ENCODE results near the gene ANKUB1. TPM values are rescaled to one million over a fixed set of nuclear protein-coding genes. Genes with fewer than 3 reads are reported as not detected.
"Not testable (repeated sequence)": the region's sequence is repeated elsewhere in the genome, so short reads cannot be mapped to it uniquely, and the experiment has no call there.

ANKUB1 gene
- total RNA-seq, 1 experiment from 2014 or later = not detected

DNA sequence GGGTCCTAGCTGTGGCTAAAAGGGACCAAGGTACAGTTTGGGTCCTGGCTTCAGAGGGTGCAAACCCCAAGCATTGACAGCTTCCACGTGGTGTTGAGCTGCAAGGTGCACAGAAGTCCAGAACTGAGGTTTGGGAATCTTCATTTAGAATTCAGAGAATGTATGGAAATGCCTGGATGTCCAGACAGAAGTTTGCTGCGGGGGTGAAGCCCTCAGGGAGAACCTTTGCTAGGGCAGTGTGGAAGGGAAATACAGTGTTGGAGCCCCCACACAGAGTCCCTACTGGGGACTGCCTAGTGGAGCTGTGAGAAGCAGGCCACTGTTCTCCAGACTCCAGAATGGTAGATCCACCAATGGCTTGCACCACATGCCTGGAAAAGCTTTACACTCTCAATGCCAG is 38.5 kb upstream of the ANKUB1 start:
- ChIA-PET POLR2A (no interaction called here), CTCF (no interaction called here)
- H3K4me1 Mint-ChIP-seq = peaks cover 5% of the 10 kb centered on the region
- no peaks in the 10 kb centered on the region; the same call in 1 of the 2 replicates for H3K27me3 Mint-ChIP-seq (ENCODE audit: low read depth)
- ATAC-seq (no peak), DNase-seq (ENCODE audit: low spot score) (no peak)
- TF ChIP-seq, protein P1, sequence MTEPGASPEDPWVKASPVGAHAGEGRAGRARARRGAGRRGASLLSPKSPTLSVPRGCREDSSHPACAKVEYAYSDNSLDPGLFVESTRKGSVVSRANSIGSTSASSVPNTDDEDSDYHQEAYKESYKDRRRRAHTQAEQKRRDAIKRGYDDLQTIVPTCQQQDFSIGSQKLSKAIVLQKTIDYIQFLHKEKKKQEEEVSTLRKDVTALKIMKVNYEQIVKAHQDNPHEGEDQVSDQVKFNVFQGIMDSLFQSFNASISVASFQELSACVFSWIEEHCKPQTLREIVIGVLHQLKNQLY (CRISPR knock-in tag; IDR thresholded peaks at IDR 0.05) = no peak
- TF ChIP-seq MXD4 (CRISPR knock-in tag; IDR thresholded peaks at IDR 0.05; ENCODE audit: borderline replicate concordance) = no peak
- TF ChIP-seq TP53 (CRISPR knock-in tag; IDR thresholded peaks at IDR 0.05) = no peak
- no peak for TF ChIP-seq EMX1 (CRISPR knock-in tag; IDR thresholded peaks at IDR 0.05)
- TF ChIP-seq, protein P2, sequence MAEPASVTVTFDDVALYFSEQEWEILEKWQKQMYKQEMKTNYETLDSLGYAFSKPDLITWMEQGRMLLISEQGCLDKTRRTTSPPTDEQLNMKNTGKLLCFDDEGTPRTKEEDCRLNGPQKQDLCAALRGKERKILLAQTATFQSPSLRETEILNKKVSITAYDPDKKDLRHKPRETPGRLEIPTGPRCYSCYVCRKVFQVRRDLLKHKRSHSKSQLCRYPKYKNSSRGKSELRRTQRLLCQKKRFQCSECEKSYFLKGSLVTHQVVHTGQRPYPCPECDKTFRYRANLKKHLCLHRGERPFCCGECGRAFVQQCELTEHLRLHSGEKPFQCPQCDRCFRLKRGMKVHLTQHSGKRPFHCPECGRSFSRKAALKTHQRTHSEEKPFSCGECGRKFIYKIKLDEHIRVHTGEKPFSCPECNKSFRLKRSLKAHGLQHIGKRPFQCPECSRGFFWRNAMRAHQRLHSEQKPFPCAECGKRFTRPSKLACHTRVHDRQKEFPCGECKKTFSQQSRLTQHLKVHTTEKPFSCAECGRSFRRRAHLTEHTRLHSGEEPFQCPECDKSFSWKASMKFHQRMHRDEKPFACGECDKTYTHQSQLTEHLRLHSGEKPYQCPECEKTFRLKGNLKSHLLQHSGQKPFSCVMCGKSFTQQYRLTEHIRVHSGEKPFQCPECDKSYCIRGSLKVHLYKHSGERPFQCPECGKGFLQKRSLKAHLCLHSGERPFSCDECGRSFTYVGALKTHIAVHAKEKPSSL (CRISPR knock-in tag; conservative IDR thresholded peaks at IDR 0.05) = no peak
- TF ChIP-seq, protein P3, sequence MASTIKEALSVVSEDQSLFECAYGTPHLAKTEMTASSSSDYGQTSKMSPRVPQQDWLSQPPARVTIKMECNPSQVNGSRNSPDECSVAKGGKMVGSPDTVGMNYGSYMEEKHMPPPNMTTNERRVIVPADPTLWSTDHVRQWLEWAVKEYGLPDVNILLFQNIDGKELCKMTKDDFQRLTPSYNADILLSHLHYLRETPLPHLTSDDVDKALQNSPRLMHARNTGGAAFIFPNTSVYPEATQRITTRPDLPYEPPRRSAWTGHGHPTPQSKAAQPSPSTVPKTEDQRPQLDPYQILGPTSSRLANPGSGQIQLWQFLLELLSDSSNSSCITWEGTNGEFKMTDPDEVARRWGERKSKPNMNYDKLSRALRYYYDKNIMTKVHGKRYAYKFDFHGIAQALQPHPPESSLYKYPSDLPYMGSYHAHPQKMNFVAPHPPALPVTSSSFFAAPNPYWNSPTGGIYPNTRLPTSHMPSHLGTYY (CRISPR knock-in tag; IDR thresholded peaks at IDR 0.05) = no peak
- no peak for TF ChIP-seq GTF2I (CRISPR knock-in tag; conservative IDR thresholded peaks at IDR 0.05)
- no peak for TF ChIP-seq OVOL2 (CRISPR knock-in tag; IDR thresholded peaks at IDR 0.05; ENCODE audit: borderline replicate concordance)
- TF ChIP-seq SMAD3 (CRISPR knock-in tag; IDR thresholded peaks at IDR 0.05; ENCODE audit: borderline replicate concordance) = no peak
- no peak for TF ChIP-seq ZNF317 (CRISPR knock-in tag; IDR thresholded peaks at IDR 0.05; ENCODE audit: borderline replicate concordance, low read depth)
- no peak for TF ChIP-seq HMGA2 (CRISPR knock-in tag; IDR thresholded peaks at IDR 0.05)
- TF ChIP-seq FOXK1 (CRISPR knock-in tag; IDR thresholded peaks at IDR 0.05) = no peak
- no peak for TF ChIP-seq GRHL2 (CRISPR knock-in tag; IDR thresholded peaks at IDR 0.05; ENCODE audit: insufficient replicate concordance, severe bottlenecking)
- TF ChIP-seq JAZF1 (CRISPR knock-in tag; IDR thresholded peaks at IDR 0.05) = no peak
- TF ChIP-seq, protein P4, sequence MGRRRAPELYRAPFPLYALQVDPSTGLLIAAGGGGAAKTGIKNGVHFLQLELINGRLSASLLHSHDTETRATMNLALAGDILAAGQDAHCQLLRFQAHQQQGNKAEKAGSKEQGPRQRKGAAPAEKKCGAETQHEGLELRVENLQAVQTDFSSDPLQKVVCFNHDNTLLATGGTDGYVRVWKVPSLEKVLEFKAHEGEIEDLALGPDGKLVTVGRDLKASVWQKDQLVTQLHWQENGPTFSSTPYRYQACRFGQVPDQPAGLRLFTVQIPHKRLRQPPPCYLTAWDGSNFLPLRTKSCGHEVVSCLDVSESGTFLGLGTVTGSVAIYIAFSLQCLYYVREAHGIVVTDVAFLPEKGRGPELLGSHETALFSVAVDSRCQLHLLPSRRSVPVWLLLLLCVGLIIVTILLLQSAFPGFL (CRISPR knock-in tag; IDR thresholded peaks at IDR 0.05; ENCODE audit: borderline replicate concordance) = no peak
- TF ChIP-seq ATF1 (CRISPR knock-in tag; IDR thresholded peaks at IDR 0.05) = no peak
- no peak for TF ChIP-seq ZNF671 (CRISPR knock-in tag; IDR thresholded peaks at IDR 0.05)
- TF ChIP-seq CBFB (CRISPR knock-in tag; IDR thresholded peaks at IDR 0.05; ENCODE audit: low read depth) = no peak
- no peak for TF ChIP-seq ETV6 (CRISPR knock-in tag; IDR thresholded peaks at IDR 0.05)
- TF ChIP-seq, protein P5, sequence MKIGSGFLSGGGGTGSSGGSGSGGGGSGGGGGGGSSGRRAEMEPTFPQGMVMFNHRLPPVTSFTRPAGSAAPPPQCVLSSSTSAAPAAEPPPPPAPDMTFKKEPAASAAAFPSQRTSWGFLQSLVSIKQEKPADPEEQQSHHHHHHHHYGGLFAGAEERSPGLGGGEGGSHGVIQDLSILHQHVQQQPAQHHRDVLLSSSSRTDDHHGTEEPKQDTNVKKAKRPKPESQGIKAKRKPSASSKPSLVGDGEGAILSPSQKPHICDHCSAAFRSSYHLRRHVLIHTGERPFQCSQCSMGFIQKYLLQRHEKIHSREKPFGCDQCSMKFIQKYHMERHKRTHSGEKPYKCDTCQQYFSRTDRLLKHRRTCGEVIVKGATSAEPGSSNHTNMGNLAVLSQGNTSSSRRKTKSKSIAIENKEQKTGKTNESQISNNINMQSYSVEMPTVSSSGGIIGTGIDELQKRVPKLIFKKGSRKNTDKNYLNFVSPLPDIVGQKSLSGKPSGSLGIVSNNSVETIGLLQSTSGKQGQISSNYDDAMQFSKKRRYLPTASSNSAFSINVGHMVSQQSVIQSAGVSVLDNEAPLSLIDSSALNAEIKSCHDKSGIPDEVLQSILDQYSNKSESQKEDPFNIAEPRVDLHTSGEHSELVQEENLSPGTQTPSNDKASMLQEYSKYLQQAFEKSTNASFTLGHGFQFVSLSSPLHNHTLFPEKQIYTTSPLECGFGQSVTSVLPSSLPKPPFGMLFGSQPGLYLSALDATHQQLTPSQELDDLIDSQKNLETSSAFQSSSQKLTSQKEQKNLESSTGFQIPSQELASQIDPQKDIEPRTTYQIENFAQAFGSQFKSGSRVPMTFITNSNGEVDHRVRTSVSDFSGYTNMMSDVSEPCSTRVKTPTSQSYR (CRISPR knock-in tag; IDR thresholded peaks at IDR 0.05) = no peak
- no peak overlapping the region for H3K4me3 Mint-ChIP-seq
- peaks cover 70% of the 10 kb centered on the region for H3K9me3 Mint-ChIP-seq
- H3K36me3 Mint-ChIP-seq = peaks cover 71% of the 10 kb centered on the region
- H3K27ac Mint-ChIP-seq = no peak overlapping the region

DNA sequence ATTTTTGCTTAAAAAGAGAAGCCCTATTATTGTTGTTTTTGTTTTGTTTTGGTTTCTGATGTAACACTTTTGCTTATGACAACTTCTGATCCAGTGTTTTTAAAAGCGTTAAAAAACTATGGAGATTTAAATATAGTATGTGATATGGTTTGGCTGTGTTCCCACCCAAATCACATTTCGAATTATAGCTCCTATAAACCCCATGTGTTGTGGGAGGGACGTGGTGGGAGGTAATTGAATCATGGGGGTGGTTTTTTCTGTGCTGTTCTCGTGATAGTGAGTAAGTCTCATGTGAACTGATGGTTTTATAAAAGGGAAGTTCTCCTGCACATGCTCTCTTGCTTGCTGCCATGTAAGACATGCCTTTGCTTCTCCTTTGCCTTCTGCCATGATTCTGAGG is 37.3 kb upstream of the ANKUB1 start:
- H3K4me3 Mint-ChIP-seq; ATAC-seq; H3K27ac Mint-ChIP-seq; CTCF ChIA-PET; DNase-seq (ENCODE audit: low spot score); POLR2A ChIA-PET; H3K27me3 Mint-ChIP-seq (ENCODE audit: low read depth): not testable (repeated sequence)
- H3K9me3 Mint-ChIP-seq = peaks cover 57% of the 10 kb centered on the region
- H3K36me3 Mint-ChIP-seq = peaks cover 60% of the 10 kb centered on the region
- H3K4me1 Mint-ChIP-seq = peaks cover 13% of the 10 kb centered on the region

Measured in WTC11 (cell line).